ENCODE data around the gene SORCS2.

SORCS2 gene

GRCh38 chr4:7190691-7191545 lies 1.4 kb upstream of the SORCS2 start:
- H3K9me3 ChIP-seq (ENCODE audit: low read depth, low read length), result no peaks in the 10 kb centered on the region
- no peaks in the 10 kb centered on the region for H3K36me3 ChIP-seq (ENCODE audit: insufficient read depth, low read length)
- no peak overlapping the region for H3K27ac ChIP-seq
- no peak overlapping the region for H3K4me3 ChIP-seq
- TF ChIP-seq FOXP2 (optimal IDR thresholded peaks at IDR 0.05; ENCODE audit: control extremely low read depth, extremely low read length, insufficient read depth), result no peak
- no peak for TF ChIP-seq EZH2 (IDR thresholded peaks at IDR 0.05)
- no peak for TF ChIP-seq POLR2AphosphoS5 (IDR thresholded peaks at IDR 0.05; ENCODE audit: borderline replicate concordance, low read depth, low read length)
- H3K9ac ChIP-seq (ENCODE audit: insufficient read length), result no peak overlapping the region
- DNase-seq (ENCODE audit: low read depth, low spot score), result no peak

DNA sequence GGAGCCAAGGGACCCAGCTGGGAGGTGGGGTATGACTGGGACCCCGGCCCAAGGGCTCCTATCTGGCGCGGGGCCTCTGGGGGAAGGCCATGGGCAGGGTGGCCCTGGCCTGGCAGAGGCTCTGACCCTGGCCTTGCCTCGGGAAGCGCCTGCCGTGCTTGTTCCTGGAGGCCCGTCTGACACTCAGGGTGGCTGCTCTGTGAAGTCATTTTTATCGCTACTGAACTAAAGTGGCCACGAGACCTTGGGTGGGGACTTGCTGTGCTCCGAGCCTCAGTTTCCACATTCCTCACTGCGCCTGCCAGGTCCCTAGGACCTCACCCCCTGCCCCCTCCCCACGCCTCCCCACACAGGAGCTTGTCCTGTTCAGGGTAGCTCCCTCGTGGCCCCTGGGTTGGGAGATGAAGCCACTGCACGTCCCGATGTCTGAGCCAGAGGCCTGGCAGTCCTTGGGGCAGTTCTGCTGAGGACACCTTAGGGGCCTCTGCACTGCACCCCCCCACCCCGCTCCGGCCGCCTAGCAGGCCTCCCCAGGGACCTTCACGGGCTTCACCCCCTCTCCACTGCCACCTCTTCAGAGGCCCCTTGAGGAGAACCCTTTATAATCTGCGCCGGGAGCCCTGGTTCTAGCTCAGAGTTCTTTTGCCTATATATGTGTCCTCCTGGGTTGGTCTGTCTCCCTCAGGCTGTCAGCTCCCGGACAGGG lies 639 bp upstream of the SORCS2 start:
- Histone ChIP-seq H3K9ac (ENCODE audit: insufficient read length) (no peak overlapping the region), H3K9me3 (ENCODE audit: low read depth, low read length) (no peaks in the 10 kb centered on the region), H3K36me3 (ENCODE audit: insufficient read depth, low read length) (no peaks in the 10 kb centered on the region), H3K4me3 (no peak overlapping the region), H3K27ac (no peak overlapping the region)
- no peak for DNase-seq (ENCODE audit: low read depth, low spot score)
- no peak for TF ChIP-seq EZH2 (IDR thresholded peaks at IDR 0.05)

GRCh38 chr4:7193030-7193958 lies 956 bp downstream of the SORCS2 start:
- H3K27ac ChIP-seq, result no peak overlapping the region
- no peak for TF ChIP-seq EZH2 (IDR thresholded peaks at IDR 0.05)
- no peak for TF ChIP-seq FOXP2 (optimal IDR thresholded peaks at IDR 0.05; ENCODE audit: control extremely low read depth, extremely low read length, insufficient read depth)
- TF ChIP-seq POLR2AphosphoS5 (IDR thresholded peaks at IDR 0.05; ENCODE audit: borderline replicate concordance, low read depth, low read length), result no peak
- DNase-seq (ENCODE audit: low read depth, low spot score), result no peak
- H3K4me3 ChIP-seq, result no peak overlapping the region
- H3K9me3 ChIP-seq (ENCODE audit: low read depth, low read length), result no peaks in the 10 kb centered on the region
- H3K36me3 ChIP-seq (ENCODE audit: insufficient read depth, low read length), result no peaks in the 10 kb centered on the region
- H3K9ac ChIP-seq (ENCODE audit: insufficient read length), result no peak overlapping the region

GRCh38 chr4:7194251-7195140 lies 2.2 kb downstream of the SORCS2 start:
- Histone ChIP-seq H3K9me3 (ENCODE audit: low read depth, low read length) (no peaks in the 10 kb centered on the region), H3K27ac (no peak overlapping the region), H3K4me3 (no peak overlapping the region), H3K36me3 (ENCODE audit: insufficient read depth, low read length) (no peaks in the 10 kb centered on the region), H3K9ac (ENCODE audit: insufficient read length) (no peak overlapping the region)
- DNase-seq (ENCODE audit: low read depth, low spot score), result no peak
- TF ChIP-seq EZH2 (IDR thresholded peaks at IDR 0.05) (no peak), POLR2AphosphoS5 (IDR thresholded peaks at IDR 0.05; ENCODE audit: borderline replicate concordance, low read depth, low read length) (no peak), FOXP2 (optimal IDR thresholded peaks at IDR 0.05; ENCODE audit: control extremely low read depth, extremely low read length, insufficient read depth) (no peak)

GRCh38 chr4:7195141-7195515 lies 2.8 kb downstream of the SORCS2 start:
- Histone ChIP-seq H3K27ac (no peak overlapping the region), H3K9ac (ENCODE audit: insufficient read length) (no peak overlapping the region), H3K4me3 (no peak overlapping the region), H3K36me3 (ENCODE audit: insufficient read depth, low read length) (no peaks in the 10 kb centered on the region), H3K9me3 (ENCODE audit: low read depth, low read length) (no peaks in the 10 kb centered on the region)
- DNase-seq (ENCODE audit: low read depth, low spot score), result no peak
- TF ChIP-seq FOXP2 (optimal IDR thresholded peaks at IDR 0.05; ENCODE audit: control extremely low read depth, extremely low read length, insufficient read depth) (no peak), POLR2AphosphoS5 (IDR thresholded peaks at IDR 0.05; ENCODE audit: borderline replicate concordance, low read depth, low read length) (no peak), EZH2 (IDR thresholded peaks at IDR 0.05) (no peak)

- TF ChIP-seq EZH2 (IDR thresholded peaks at IDR 0.05) (no peak), POLR2AphosphoS5 (IDR thresholded peaks at IDR 0.05; ENCODE audit: borderline replicate concordance, low read depth, low read length) (no peak), FOXP2 (optimal IDR thresholded peaks at IDR 0.05; ENCODE audit: control extremely low read depth, extremely low read length, insufficient read depth) (no peak)
- DNase-seq (ENCODE audit: low read depth, low spot score), result no peak
- no peaks in the 10 kb centered on the region for H3K36me3 ChIP-seq (ENCODE audit: insufficient read depth, low read length)
- no peaks in the 10 kb centered on the region for H3K9me3 ChIP-seq (ENCODE audit: low read depth, low read length)
- H3K27ac ChIP-seq, result no peak overlapping the region
- H3K9ac ChIP-seq (ENCODE audit: insufficient read length), result no peak overlapping the region
- H3K4me3 ChIP-seq, result no peak overlapping the region
Observed at GRCh38 chr4:7195546-7196287, 3.4 kb downstream of the SORCS2 start.

DNA sequence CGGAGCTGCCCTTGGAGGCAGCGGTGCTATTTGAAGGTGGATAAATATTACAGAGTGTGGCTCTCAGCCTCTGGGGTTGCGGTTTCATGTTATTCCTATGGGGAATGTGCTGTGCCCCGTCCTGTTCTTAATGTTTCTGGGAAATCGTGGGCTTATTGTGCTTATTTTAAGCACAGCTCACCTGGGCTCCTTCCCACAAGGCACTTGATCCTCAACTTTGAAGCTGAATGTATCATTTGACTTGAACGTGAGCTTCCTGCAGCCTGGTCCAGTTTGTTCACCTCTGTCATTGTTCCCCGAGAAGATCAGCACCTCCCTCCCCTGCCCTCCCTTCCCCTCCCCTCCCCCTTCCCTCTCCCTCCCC lies 3.9 kb downstream of the SORCS2 start:
- TF ChIP-seq FOXP2 (optimal IDR thresholded peaks at IDR 0.05; ENCODE audit: control extremely low read depth, extremely low read length, insufficient read depth) (no peak), EZH2 (IDR thresholded peaks at IDR 0.05) (no peak), POLR2AphosphoS5 (IDR thresholded peaks at IDR 0.05; ENCODE audit: borderline replicate concordance, low read depth, low read length) (no peak)
- no peak overlapping the region for H3K4me3 ChIP-seq
- no peak overlapping the region for H3K27ac ChIP-seq
- H3K9ac ChIP-seq (ENCODE audit: insufficient read length), result no peak overlapping the region
- no peaks in the 10 kb centered on the region for H3K9me3 ChIP-seq (ENCODE audit: low read depth, low read length)
- DNase-seq (ENCODE audit: low read depth, low spot score), result no peak
- H3K36me3 ChIP-seq (ENCODE audit: insufficient read depth, low read length), result no peaks in the 10 kb centered on the region

All from SK-N-MC (cell line).